K562 (cell line): ENCODE data around the gene MORF4L1. TPM values are rescaled to one million over a fixed set of nuclear protein-coding genes. Genes with fewer than 3 reads are reported as not detected.

Experiments
- BRF1 ChIP-seq: IDR thresholded peaks from 3 replicates; pipeline ENCODE4 v1.6.1; 2011; ENCODE audit warnings: borderline replicate concordance, mild to moderate bottlenecking; ENCODE audit not compliant: insufficient read length; ENCODE audit errors: extremely low read depth
- FOXP1 ChIP-seq: sonication (generic); formaldehyde crosslinking; IDR thresholded peaks from 2 replicates; pipeline ENCODE4 v1.8.0; 2022; ENCODE audit warnings: mild to moderate bottlenecking, missing genetic modification reagents
- HMBOX1 ChIP-seq: sonication (generic); IDR thresholded peaks from 2 replicates; pipeline ENCODE4 v1.6.1; 2016
- HMGN3 ChIP-seq: IDR thresholded peaks from 2 replicates; pipeline ENCODE4 v1.6.1; 2011; ENCODE audit warnings: borderline replicate concordance, low read depth, mild to moderate bottlenecking, mixed read lengths, low read length; ENCODE audit not compliant: insufficient read length; ENCODE audit errors: extremely low read depth
- NCOA4 ChIP-seq: fragments of 450-650 bp; IDR thresholded peaks from 2 replicates; pipeline ENCODE4 v1.6.1; 2018; ENCODE audit warnings: mild to moderate bottlenecking; ENCODE audit not compliant: partially characterized antibody
- NFE2 ChIP-seq: IDR thresholded peaks from 2 replicates; pipeline ENCODE4 v1.6.1; 2014; ENCODE audit warnings: antibody characterized with exemption, low read depth
- SLC30A9 ChIP-seq: fragments of 250-450 bp; sonication (Bioruptor Pico); IDR thresholded peaks from 2 replicates; pipeline ENCODE4 v1.8.0; 2022; ENCODE audit warnings: mild to moderate bottlenecking, moderate library complexity
- SMAD1 ChIP-seq: fragments of 150-350 bp; IDR thresholded peaks from 2 replicates; pipeline ENCODE4 v1.6.1; 2014; ENCODE audit warnings: low read length, low read depth; ENCODE audit not compliant: partially characterized antibody
- TARDBP ChIP-seq: fragments of 450-650 bp; IDR thresholded peaks from 2 replicates; pipeline ENCODE4 v1.6.1; 2016
- TBL1XR1 ChIP-seq, 2 experiments: IDR thresholded peaks; 2 replicates each; pipeline ENCODE4 v1.6.1; 2012; ENCODE audit warnings: improper control_type of control experiment in 2 of 2, low read length in 2 of 2, mild to moderate bottlenecking in 1 of 2
- VEZF1 ChIP-seq: fragments of 200-800 bp; sonication (Bioruptor generic); IDR thresholded peaks from 2 replicates; pipeline ENCODE4 v1.6.1; 2017; ENCODE audit warnings: missing genetic modification characterization, missing compliant biosample characterization
- ZBTB7A ChIP-seq: IDR thresholded peaks from 2 replicates; pipeline ENCODE4 v1.6.1; 2011; ENCODE audit warnings: low read depth, mild to moderate bottlenecking, low read length, moderate library complexity, borderline replicate concordance; ENCODE audit not compliant: control insufficient read depth
- ZNF197 ChIP-seq: fragments of 200-800 bp; sonication (Bioruptor generic); IDR thresholded peaks from 2 replicates; pipeline ENCODE4 v1.6.1; 2016; ENCODE audit warnings: low read depth, missing genetic modification characterization, missing compliant biosample characterization
- ZNF518B ChIP-seq: fragments of 250-450 bp; sonication (Bioruptor Pico); IDR thresholded peaks from 2 replicates; pipeline ENCODE4 v1.5.0; 2021; ENCODE audit warnings: mild to moderate bottlenecking, moderate library complexity
- ZSCAN29 ChIP-seq: fragments of 450-650 bp; IDR thresholded peaks from 2 replicates; pipeline ENCODE4 v1.6.1; 2017
- polyA plus RNA-seq, 8 experiments: library from polyadenylated mRNA; depleted of rRNA in 4 of 8; stranded (reverse) in 5 of 8; unstranded in 3 of 8; fragments of >200 nt; fragmentation: Nextera tagmentation in 2 of 8; fragmentation: Illumina TruSeq in 1 of 8; extraction: Ambion mirVana in 2 of 8; extraction: Trizol in 1 of 8; gene quantifications; 2 replicates each; pipeline versions ENCODE4 v1.2.1 to v1.2.3, GENCODE V29; 2011 to 2014; ENCODE audit warnings: inconsistent platforms in 1 of 8, missing spikeins in 1 of 8
- total RNA-seq, 7 experiments: library from RNA; depleted of rRNA in 6 of 7; stranded (reverse); fragments of >200 nt in 6 of 7; fragmentation: Illumina TruSeq in 2 of 7; extraction: Trizol in 2 of 7; gene quantifications; 2 replicates each; pipeline versions ENCODE4 v1.2.1 to v1.2.3, GENCODE V29; 2011 to 2021; ENCODE audit warnings: low replicate concordance in 1 of 7
- TF ChIP-seq, protein P1 (sequence below): IDR thresholded peaks from 3 replicates; pipeline ENCODE4 v1.6.1; 2011; ENCODE audit warnings: borderline replicate concordance, mild to moderate bottlenecking, moderate library complexity; ENCODE audit not compliant: insufficient read length; ENCODE audit errors: extremely low read depth
- TF ChIP-seq, protein P2 (sequence below): fragments of 450-650 bp; IDR thresholded peaks from 2 replicates; pipeline ENCODE4 v1.6.1; 2016; ENCODE audit warnings: missing biosample characterization, missing genetic modification characterization

The MORF4L1 gene
- total and polyA plus RNA-seq, 9 of the 15 experiments (the other 6 are each of a cell fraction or from before 2014, with no cell fraction given), result 127 to 615 (median 281) TPM

- TF ChIP-seq ZNF518B (no peak), TBL1XR1 (IDR thresholded peaks at IDR 0.05; ENCODE audit: low read length in 2 of 2) (no peak), NCOA4 (no peak), FOXP1 (CRISPR knock-in tag) (no peak), VEZF1 (CRISPR knock-in tag) (peak; percentile 34; the same call in 1 of the 2 replicates), HMGN3 (no peak), SMAD1 (no peak), HMBOX1 (peak; percentile 27; the same call in 1 of the 2 replicates), ZBTB7A (no peak), TARDBP (no peak), BRF1 (no peak), ZNF197 (no peak), NFE2 (no peak), ZSCAN29 (no peak), SLC30A9 (no peak)
- TF ChIP-seq, protein P1, sequence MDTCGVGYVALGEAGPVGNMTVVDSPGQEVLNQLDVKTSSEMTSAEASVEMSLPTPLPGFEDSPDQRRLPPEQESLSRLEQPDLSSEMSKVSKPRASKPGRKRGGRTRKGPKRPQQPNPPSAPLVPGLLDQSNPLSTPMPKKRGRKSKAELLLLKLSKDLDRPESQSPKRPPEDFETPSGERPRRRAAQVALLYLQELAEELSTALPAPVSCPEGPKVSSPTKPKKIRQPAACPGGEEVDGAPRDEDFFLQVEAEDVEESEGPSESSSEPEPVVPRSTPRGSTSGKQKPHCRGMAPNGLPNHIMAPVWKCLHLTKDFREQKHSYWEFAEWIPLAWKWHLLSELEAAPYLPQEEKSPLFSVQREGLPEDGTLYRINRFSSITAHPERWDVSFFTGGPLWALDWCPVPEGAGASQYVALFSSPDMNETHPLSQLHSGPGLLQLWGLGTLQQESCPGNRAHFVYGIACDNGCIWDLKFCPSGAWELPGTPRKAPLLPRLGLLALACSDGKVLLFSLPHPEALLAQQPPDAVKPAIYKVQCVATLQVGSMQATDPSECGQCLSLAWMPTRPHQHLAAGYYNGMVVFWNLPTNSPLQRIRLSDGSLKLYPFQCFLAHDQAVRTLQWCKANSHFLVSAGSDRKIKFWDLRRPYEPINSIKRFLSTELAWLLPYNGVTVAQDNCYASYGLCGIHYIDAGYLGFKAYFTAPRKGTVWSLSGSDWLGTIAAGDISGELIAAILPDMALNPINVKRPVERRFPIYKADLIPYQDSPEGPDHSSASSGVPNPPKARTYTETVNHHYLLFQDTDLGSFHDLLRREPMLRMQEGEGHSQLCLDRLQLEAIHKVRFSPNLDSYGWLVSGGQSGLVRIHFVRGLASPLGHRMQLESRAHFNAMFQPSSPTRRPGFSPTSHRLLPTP, result peak; percentile 44
- TF ChIP-seq, protein P2, sequence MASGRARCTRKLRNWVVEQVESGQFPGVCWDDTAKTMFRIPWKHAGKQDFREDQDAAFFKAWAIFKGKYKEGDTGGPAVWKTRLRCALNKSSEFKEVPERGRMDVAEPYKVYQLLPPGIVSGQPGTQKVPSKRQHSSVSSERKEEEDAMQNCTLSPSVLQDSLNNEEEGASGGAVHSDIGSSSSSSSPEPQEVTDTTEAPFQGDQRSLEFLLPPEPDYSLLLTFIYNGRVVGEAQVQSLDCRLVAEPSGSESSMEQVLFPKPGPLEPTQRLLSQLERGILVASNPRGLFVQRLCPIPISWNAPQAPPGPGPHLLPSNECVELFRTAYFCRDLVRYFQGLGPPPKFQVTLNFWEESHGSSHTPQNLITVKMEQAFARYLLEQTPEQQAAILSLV, result no peak
Measured at GRCh38 chr15:78875107-78875914, 2.6 kb downstream of the MORF4L1 start (continued).
